ENCODE measurements around the gene CASP10.

- TF ChIP-seq CTCF (IDR thresholded peaks at IDR 0.05; ENCODE audit: borderline replicate concordance, extremely low read depth, low read length, poor library complexity, severe bottlenecking) = no peak
- no peak for TF ChIP-seq EZH2 (IDR thresholded peaks at IDR 0.05; ENCODE audit: borderline replicate concordance, low read depth, low read length, severe bottlenecking)
These were observed 31.6 kb upstream of the CASP10 start for GRCh38 chr2:201151127-201151981.
